ENCODE measurements around the gene ATP8B3. TPM values are rescaled to one million over a fixed set of nuclear protein-coding genes. Genes with fewer than 3 reads are reported as not detected.
A peak's percentile ranks its signal among the peaks of the same experiment; 100 is the strongest.

The ATP8B3 gene
- total and polyA plus RNA-seq, 2 of the 13 experiments (the other 11 are each of a cell fraction or from before 2014, with no cell fraction given) = 2.6 to 5.9 TPM

GRCh38 chr19:1843116-1843515 lies 31.0 kb upstream of the ATP8B3 start:
- Histone ChIP-seq H3K27me3 (ENCODE audit: control insufficient read depth in 1 of 2, insufficient read depth in 2 of 2, low read length in 2 of 2) (no peaks in the 10 kb centered on the region; a peak in 1 of 5 replicates), H3K79me2 (ENCODE audit: insufficient read depth, low read length) (peaks cover 80% of the 10 kb centered on the region), H4K20me1 (ENCODE audit: insufficient read depth, low read length) (peaks cover 35% of the 10 kb centered on the region; the same call in 1 of the 2 replicates), H3K9me3 (ENCODE audit: low read length) (no peaks in the 10 kb centered on the region), H3K27ac (ENCODE audit: extremely low read length, insufficient read depth, low read length) (no peak overlapping the region), H3K36me3 (replicated peaks in 1 of 2; ENCODE audit: control insufficient read depth in 1 of 2, insufficient read depth in 2 of 2, low read length in 2 of 2) (peaks cover 2 to 22% of the 10 kb centered on the region in 2 experiments; a peak in 2 of 5 replicates), H3K4me2 (ENCODE audit: low read depth, low read length) (no peak overlapping the region), H3K4me1 (ENCODE audit: insufficient read depth, low read length) (peaks cover 64% of the 10 kb centered on the region), H3K9ac (ENCODE audit: insufficient read depth, low read depth, low read length) (no peak overlapping the region), H2AFZ (ENCODE audit: low read length) (no peak overlapping the region), H3K4me3 (replicated peaks in 1 of 3; ENCODE audit: insufficient read depth in 1 of 3, low read depth in 2 of 3, low read length in 3 of 3) (no peak overlapping the region)
- in situ Hi-C loops (cut with HindIII; ENCODE audit: extremely low pct_ligation_motif_present, low pct_unique_long_range_greater_than_20kb) = no loop called here
- ChIA-PET POLR2A (no interaction called here), CTCF (ENCODE audit: low intra/inter-chr PET ratio, low total read pairs) (no interaction called here)
- intact Hi-C loops (cut with micrococcal nuclease; ENCODE audit: unreplicated experiment) = no loop called here
- TF ChIP-seq RBFOX2 (IDR thresholded peaks at IDR 0.05; ENCODE audit: low read depth, low read length) = peak; percentile 54
- no peak for TF ChIP-seq BRCA1 (CRISPR knock-in tag; IDR thresholded peaks at IDR 0.05)
- BruUV-seq (replicated peaks) = no TSS peak
- ATAC-seq (no peak), DNase-seq (ENCODE audit: low spot score) (no peak), FAIRE-seq (no peak)
- WGBS (ENCODE audit: low lambda C conversion rate) = 83% methylated on average over 7 of the region's 22 CpGs

GRCh38 chr19:1841209-1841924 lies 29.3 kb upstream of the ATP8B3 start:
- H3K9ac ChIP-seq (ENCODE audit: insufficient read depth, low read depth, low read length) = peak overlapping the region; percentile 64; the same call in 1 of the 2 replicates
- CTCF ChIA-PET (ENCODE audit: low intra/inter-chr PET ratio, low total read pairs) = no interaction called here
- ATAC-seq (0 out of 3 replicates have a peak, but pooled peaks have one; percentile 1), FAIRE-seq (no peak), DNase-seq (ENCODE audit: low spot score) (no peak)
- intact Hi-C loops (cut with micrococcal nuclease; ENCODE audit: unreplicated experiment) = no loop called here
- peaks cover 62% of the 10 kb centered on the region for H3K4me1 ChIP-seq (ENCODE audit: insufficient read depth, low read length)
- peaks cover 26% of the 10 kb centered on the region; the same call in 1 of the 2 replicates for H4K20me1 ChIP-seq (ENCODE audit: insufficient read depth, low read length)
- H3K27ac ChIP-seq (ENCODE audit: extremely low read length, insufficient read depth, low read length) = peak overlapping the region; percentile 74
- in situ Hi-C loops (cut with HindIII; ENCODE audit: extremely low pct_ligation_motif_present, low pct_unique_long_range_greater_than_20kb) = no loop called here
- WGBS (ENCODE audit: low lambda C conversion rate) = 65% methylated on average over 18 of the region's 35 CpGs
- H3K4me2 ChIP-seq (ENCODE audit: low read depth, low read length) = peak overlapping the region; percentile 83
- H3K9me3 ChIP-seq (ENCODE audit: low read length) = no peaks in the 10 kb centered on the region
- H3K27me3 ChIP-seq (ENCODE audit: control insufficient read depth in 1 of 2, insufficient read depth in 2 of 2, low read length in 2 of 2) = no peaks in the 10 kb centered on the region
- peaks cover 2 to 22% of the 10 kb centered on the region in 2 experiments; a peak in 2 of 5 replicates for H3K36me3 ChIP-seq (replicated peaks in 1 of 2; ENCODE audit: control insufficient read depth in 1 of 2, insufficient read depth in 2 of 2, low read length in 2 of 2)
- TF ChIP-seq HNRNPLL (IDR thresholded peaks at IDR 0.05; ENCODE audit: low read depth, low read length, poor library complexity, severe bottlenecking) (peak; percentile 92), ZFY (CRISPR knock-in tag; IDR thresholded peaks at IDR 0.05) (peak; percentile 20; the same call in 1 of the 2 replicates), ZNF329 (CRISPR knock-in tag; IDR thresholded peaks at IDR 0.05; ENCODE audit: low read depth) (no peak), RBM22 (optimal IDR thresholded peaks at IDR 0.05; ENCODE audit: low read length) (no peak), ZFP91 (CRISPR knock-in tag; IDR thresholded peaks at IDR 0.05; ENCODE audit: borderline replicate concordance) (0 out of 2 replicates have a peak, but pooled peaks have one; percentile 5), ZNF687 (CRISPR knock-in tag; IDR thresholded peaks at IDR 0.05) (peak; percentile 58)
- no peak overlapping the region for H2AFZ ChIP-seq (ENCODE audit: low read length)
- peaks cover 72% of the 10 kb centered on the region for H3K79me2 ChIP-seq (ENCODE audit: insufficient read depth, low read length)
- BruUV-seq (replicated peaks) = no TSS peak
- POLR2A ChIA-PET = interaction anchor here (0.7 to 1.4 kb wide), 7 partner anchors 16 to 64 kb away, joined by 3 to 6 read pairs (median 4); no protein-coding TSS in a partner anchor
- peak overlapping the region; percentile 49 to 72 (median 70) for H3K4me3 ChIP-seq (replicated peaks in 1 of 3; ENCODE audit: insufficient read depth in 1 of 3, low read depth in 2 of 3, low read length in 3 of 3)
